HEK293 (cell line): ENCODE results near the gene NRIP2.
A peak's percentile ranks its signal among the peaks of the same experiment; 100 is the strongest.

Experiments
- GLI2 ChIP-seq: fragments of 450-650 bp; formaldehyde crosslinking; IDR thresholded peaks from 2 replicates; pipeline ENCODE4; 2017; ENCODE audit warnings: missing biosample characterization, missing genetic modification characterization, low read depth, borderline replicate concordance
- MYNN ChIP-seq: fragments of 450-650 bp; formaldehyde crosslinking; IDR thresholded peaks from 2 replicates; pipeline ENCODE4 v1.5.1; 2016; ENCODE audit warnings: missing biosample characterization, missing genetic modification characterization, borderline replicate concordance
- PRDM2 ChIP-seq: fragments of 450-650 bp; formaldehyde crosslinking; IDR thresholded peaks from 2 replicates; pipeline ENCODE4 v1.5.1; 2016; ENCODE audit warnings: missing biosample characterization, missing genetic modification characterization, borderline replicate concordance
- SP7 ChIP-seq: fragments of 450-650 bp; formaldehyde crosslinking; IDR thresholded peaks from 2 replicates; pipeline ENCODE4 v1.5.1; 2016; ENCODE audit warnings: missing biosample characterization, missing genetic modification characterization
- TSHZ1 ChIP-seq: fragments of 450-650 bp; formaldehyde crosslinking; IDR thresholded peaks from 2 replicates; pipeline ENCODE4 v1.5.1; 2016; ENCODE audit warnings: missing biosample characterization, missing genetic modification characterization, borderline replicate concordance
- ZBTB11 ChIP-seq: fragments of 450-650 bp; formaldehyde crosslinking; conservative IDR thresholded peaks from 2 replicates; pipeline ENCODE4 v1.5.1; 2016; ENCODE audit warnings: low read depth, missing biosample characterization, missing genetic modification characterization
- ZBTB48 ChIP-seq: fragments of 450-650 bp; formaldehyde crosslinking; IDR thresholded peaks from 2 replicates; pipeline ENCODE4 v1.5.1; 2016; ENCODE audit warnings: missing biosample characterization, missing genetic modification characterization
- ZBTB8A ChIP-seq: fragments of 450-650 bp; formaldehyde crosslinking; IDR thresholded peaks from 2 replicates; pipeline ENCODE4 v1.5.1; 2016; ENCODE audit warnings: missing biosample characterization, missing genetic modification characterization
- ZNF114 ChIP-seq: fragments of 450-650 bp; formaldehyde crosslinking; IDR thresholded peaks from 2 replicates; pipeline ENCODE4 v1.5.0; 2017; ENCODE audit warnings: missing biosample characterization, missing genetic modification characterization
- ZNF138 ChIP-seq: fragments of 450-650 bp; formaldehyde crosslinking; IDR thresholded peaks from 2 replicates; pipeline ENCODE4 v1.5.1; 2016; ENCODE audit warnings: missing biosample characterization, missing genetic modification characterization, borderline replicate concordance
- ZNF140 ChIP-seq: fragments of 450-650 bp; formaldehyde crosslinking; IDR thresholded peaks from 2 replicates; pipeline ENCODE4 v1.5.1; 2016; ENCODE audit warnings: missing biosample characterization, missing genetic modification characterization
- ZNF175 ChIP-seq: fragments of 450-650 bp; formaldehyde crosslinking; IDR thresholded peaks from 2 replicates; pipeline ENCODE4 v1.5.1; 2016; ENCODE audit warnings: missing biosample characterization, missing genetic modification characterization
- ZNF202 ChIP-seq: fragments of 450-650 bp; formaldehyde crosslinking; IDR thresholded peaks from 2 replicates; pipeline ENCODE4 v1.5.1; 2016; ENCODE audit warnings: missing biosample characterization, missing genetic modification characterization, borderline replicate concordance
- ZNF362 ChIP-seq: fragments of 450-650 bp; formaldehyde crosslinking; IDR thresholded peaks from 2 replicates; pipeline ENCODE4 v1.5.1; 2016; ENCODE audit warnings: missing biosample characterization, missing genetic modification characterization
- ZNF394 ChIP-seq: fragments of 450-650 bp; formaldehyde crosslinking; IDR thresholded peaks from 2 replicates; pipeline ENCODE4 v1.5.1; 2016; ENCODE audit warnings: missing biosample characterization, missing genetic modification characterization, mild to moderate bottlenecking, moderate library complexity, borderline replicate concordance
- ZNF501 ChIP-seq: fragments of 450-650 bp; formaldehyde crosslinking; IDR thresholded peaks from 2 replicates; pipeline ENCODE4 v1.5.1; 2016; ENCODE audit warnings: missing biosample characterization, missing genetic modification characterization
- ZNF558 ChIP-seq: fragments of 450-650 bp; formaldehyde crosslinking; IDR thresholded peaks from 2 replicates; pipeline ENCODE4 v1.5.1; 2016; ENCODE audit warnings: missing biosample characterization, missing genetic modification characterization
- ZNF600 ChIP-seq: fragments of 450-650 bp; formaldehyde crosslinking; IDR thresholded peaks from 2 replicates; pipeline ENCODE4 v1.5.1; 2016; ENCODE audit warnings: missing biosample characterization, missing genetic modification characterization
- ZNF610 ChIP-seq: fragments of 450-650 bp; formaldehyde crosslinking; IDR thresholded peaks from 2 replicates; pipeline ENCODE4 v1.5.1; 2016; ENCODE audit warnings: missing biosample characterization, missing genetic modification characterization, borderline replicate concordance
- ZNF621 ChIP-seq: fragments of 450-650 bp; formaldehyde crosslinking; IDR thresholded peaks from 2 replicates; pipeline ENCODE4 v1.5.1; 2017; ENCODE audit warnings: missing biosample characterization, missing genetic modification characterization
- ZNF660 ChIP-seq: fragments of 450-650 bp; IDR thresholded peaks from 2 replicates; pipeline ENCODE4 v1.5.1; 2018; ENCODE audit warnings: missing biosample characterization, mild to moderate bottlenecking, missing genetic modification characterization
- ZNF747 ChIP-seq: fragments of 450-650 bp; formaldehyde crosslinking; IDR thresholded peaks from 2 replicates; pipeline ENCODE4 v1.5.1; 2016; ENCODE audit warnings: missing biosample characterization, missing genetic modification characterization
- ZNF76 ChIP-seq: fragments of 450-650 bp; formaldehyde crosslinking; IDR thresholded peaks from 2 replicates; pipeline ENCODE4; 2016; ENCODE audit warnings: low read depth, missing biosample characterization, missing genetic modification characterization, borderline replicate concordance
- ZNF791 ChIP-seq: fragments of 450-650 bp; formaldehyde crosslinking; IDR thresholded peaks from 2 replicates; pipeline ENCODE4 v1.5.1; 2016; ENCODE audit warnings: missing biosample characterization, missing genetic modification characterization
- ZNF830 ChIP-seq: fragments of 450-650 bp; IDR thresholded peaks from 2 replicates; pipeline ENCODE4 v1.5.0; 2018; ENCODE audit warnings: missing biosample characterization, missing genetic modification characterization, low read depth, mild to moderate bottlenecking, moderate library complexity
- ZSCAN5A ChIP-seq: fragments of 450-650 bp; formaldehyde crosslinking; IDR thresholded peaks from 2 replicates; pipeline ENCODE4 v1.5.1; 2016; ENCODE audit warnings: missing biosample characterization, missing genetic modification characterization

The NRIP2 gene

GRCh38 chr12:2806700-2807099 lies 28.1 kb downstream of the NRIP2 start (continued):
- TF ChIP-seq ZNF114, result no peak
- TF ChIP-seq ZNF362, result peak; percentile 71; the same call in 1 of the 2 replicates
- TF ChIP-seq ZNF600 (tag by site-specific recombination), result peak; percentile 15; the same call in 1 of the 2 replicates
- TF ChIP-seq ZNF175 (tag by site-specific recombination), result no peak
- TF ChIP-seq PRDM2 (tag by site-specific recombination), result no peak
- TF ChIP-seq GLI2, result no peak
- no peak for TF ChIP-seq TSHZ1 (tag by site-specific recombination)
- no peak for TF ChIP-seq SP7
- TF ChIP-seq ZBTB8A (tag by site-specific recombination), result no peak
- TF ChIP-seq ZNF747 (tag by site-specific recombination), result no peak
- TF ChIP-seq ZSCAN5A (tag by site-specific recombination), result 0 out of 2 replicates have a peak, but pooled peaks have one; percentile 52
- TF ChIP-seq ZNF394 (tag by site-specific recombination), result peak; percentile 39; the same call in 1 of the 2 replicates
- no peak for TF ChIP-seq ZBTB11
- no peak for TF ChIP-seq ZBTB48 (tag by site-specific recombination)
- TF ChIP-seq ZNF501, result no peak
- no peak for TF ChIP-seq ZNF791
- TF ChIP-seq MYNN (tag by site-specific recombination), result no peak
- no peak for TF ChIP-seq ZNF660 (tag by site-specific recombination)
- TF ChIP-seq ZNF76 (tag by site-specific recombination), result no peak
- TF ChIP-seq ZNF140, result no peak
- no peak for TF ChIP-seq ZNF830 (tag by site-specific recombination)
- TF ChIP-seq ZNF621 (tag by site-specific recombination), result no peak
- TF ChIP-seq ZNF610 (tag by site-specific recombination), result no peak
- TF ChIP-seq ZNF138 (tag by site-specific recombination), result no peak
- no peak for TF ChIP-seq ZNF558 (tag by site-specific recombination)
- no peak for TF ChIP-seq ZNF202 (tag by site-specific recombination)
